ENCODE results near the gene BBS2. TPM values are rescaled to one million over a fixed set of nuclear protein-coding genes. Genes with fewer than 3 reads are reported as not detected.

Gene BBS2
- total and polyA plus RNA-seq, 2 of the 4 experiments (the other 2 are of a cell fraction): 18.6 to 32.3 TPM

- H3K27ac ChIP-seq (ENCODE audit: insufficient read depth, low read length): no peak overlapping the region
- H3K4me2 ChIP-seq (ENCODE audit: low read depth, low read length): no peak overlapping the region
- no peak overlapping the region for H3K4me3 ChIP-seq (ENCODE audit: insufficient read depth, low read depth, low read length)
- ATAC-seq (ENCODE audit: low read depth) (no peak), DNase-seq (no peak)
- peaks cover 14% of the 10 kb centered on the region for H3K27me3 ChIP-seq (ENCODE audit: control insufficient read depth, insufficient read depth, low read length)
- H2BK5ac ChIP-seq (ENCODE audit: low read depth, low read length, poor library complexity, severe bottlenecking): no peak overlapping the region
- no peaks in the 10 kb centered on the region for H3K9me1 ChIP-seq (ENCODE audit: insufficient read depth, low read length)
- ChIA-PET POLR2A (ENCODE audit: unreplicated experiment) (no interaction called here), CTCF (no interaction called here)
- H2AK9ac ChIP-seq (replicated peaks; ENCODE audit: low read depth, low read length, poor library complexity): no peak overlapping the region
- H2BK120ac ChIP-seq (ENCODE audit: low read depth, low read length): no peak overlapping the region
- H3K18ac ChIP-seq (ENCODE audit: low read depth, low read length): no peak overlapping the region
- H4K8ac ChIP-seq (ENCODE audit: low read depth in 2 of 2, low read length in 2 of 2): no peak overlapping the region
- no peaks in the 10 kb centered on the region for H4K20me1 ChIP-seq (ENCODE audit: insufficient read depth, low read length)
- no peak overlapping the region for H3K56ac ChIP-seq (ENCODE audit: extremely low read depth, insufficient read depth, low read length)
- no peak for TF ChIP-seq MAZ (IDR thresholded peaks at IDR 0.05; ENCODE audit: borderline replicate concordance, low read depth, low read length)
- TF ChIP-seq SMC3 (IDR thresholded peaks at IDR 0.05; ENCODE audit: low read depth, low read length): no peak
- TF ChIP-seq CEBPB (IDR thresholded peaks at IDR 0.05; ENCODE audit: low read depth, low read length): no peak
- TF ChIP-seq ELK1 (IDR thresholded peaks at IDR 0.05; ENCODE audit: borderline replicate concordance, low read depth, low read length): no peak
- TF ChIP-seq CHD1 (IDR thresholded peaks at IDR 0.05; ENCODE audit: low read depth, low read length): no peak
- TF ChIP-seq POLR2A (IDR thresholded peaks at IDR 0.05; ENCODE audit: low read depth, low read length): no peak
- TF ChIP-seq MAFK (IDR thresholded peaks at IDR 0.05; ENCODE audit: low read depth, low read length): no peak
- TF ChIP-seq USF2 (IDR thresholded peaks at IDR 0.05; ENCODE audit: low read depth, low read length): no peak
- no peak for TF ChIP-seq FOS (IDR thresholded peaks at IDR 0.05; ENCODE audit: low read depth, low read length)
- TF ChIP-seq NFE2L2 (IDR thresholded peaks at IDR 0.05; ENCODE audit: low read depth, low read length): no peak
- no peak for TF ChIP-seq RAD21 (IDR thresholded peaks at IDR 0.05; ENCODE audit: low read length)
- no peak for TF ChIP-seq MXI1 (IDR thresholded peaks at IDR 0.05; ENCODE audit: borderline replicate concordance, low read depth, low read length)
- TF ChIP-seq CTCF (conservative IDR thresholded peaks at IDR 0.05; ENCODE audit: low read depth, low read length): no peak
- TF ChIP-seq RCOR1 (IDR thresholded peaks at IDR 0.05; ENCODE audit: insufficient replicate concordance, low read length): no peak
- no peak for TF ChIP-seq RFX5 (IDR thresholded peaks at IDR 0.05; ENCODE audit: low read depth, low read length)
- TF ChIP-seq BHLHE40 (IDR thresholded peaks at IDR 0.05; ENCODE audit: low read depth, low read length): no peak
- no peak overlapping the region for H3K4ac ChIP-seq (ENCODE audit: low read depth, low read length)
- H3K9ac ChIP-seq (ENCODE audit: low read depth, low read length): no peak overlapping the region
- no peak overlapping the region for H3K14ac ChIP-seq (replicated peaks; ENCODE audit: low read depth, low read length)
- no peaks in the 10 kb centered on the region for H3K79me1 ChIP-seq (ENCODE audit: low read depth in 1 of 2, low read length in 2 of 2)
- 100% methylated on average over 1 of the region's 4 CpGs; no CpG with 5 or more reads in 1 of the 2 experiments for WGBS, 2 experiments (ENCODE audit: extremely low coverage in 2 of 2, insufficient read length in 1 of 2)
- no peaks in the 10 kb centered on the region for H3K9me3 ChIP-seq (ENCODE audit: control insufficient read depth, insufficient read depth, low read length)
- no TSS peak for BruUV-seq (replicated peaks)
- no peak overlapping the region for H4K91ac ChIP-seq (ENCODE audit: insufficient read depth, low read depth, low read length)
- no peak overlapping the region for H2AK5ac ChIP-seq (ENCODE audit: low read depth, low read length)
- no peak overlapping the region for H3K23ac ChIP-seq (ENCODE audit: low read depth, low read length)
- H3K4me1 ChIP-seq (ENCODE audit: control insufficient read depth, insufficient read depth, low read length): no peaks in the 10 kb centered on the region
- no peaks in the 10 kb centered on the region for H3K36me3 ChIP-seq (ENCODE audit: control insufficient read depth, insufficient read depth, low read length)
- H2BK15ac ChIP-seq (ENCODE audit: low read depth, low read length): no peak overlapping the region
- H2AFZ ChIP-seq (replicated peaks; ENCODE audit: low read length, poor library complexity): no peak overlapping the region
- in situ Hi-C loops (cut with MboI; ENCODE audit: low sequenced_read_pairs) (no loop called here), dilution Hi-C loops (cut with HindIII; ENCODE audit: low sequenced_read_pairs, unreplicated experiment) (no loop called here), intact Hi-C loops (cut with micrococcal nuclease) (no loop called here)
- H2BK20ac ChIP-seq (ENCODE audit: low read depth, low read length): no peak overlapping the region
- no peak overlapping the region for H4K5ac ChIP-seq (ENCODE audit: low read depth, low read length)
Observed at GRCh38 chr16:56532714-56533113, 12.9 kb upstream of the BBS2 start.
